Measurements from ENCODE around the gene PTPN20. TPM values are rescaled to one million over a fixed set of nuclear protein-coding genes. Genes with fewer than 3 reads are reported as not detected.

Gene PTPN20
- total RNA-seq, 1 donor from 2014 or later, result not detected

DNA sequence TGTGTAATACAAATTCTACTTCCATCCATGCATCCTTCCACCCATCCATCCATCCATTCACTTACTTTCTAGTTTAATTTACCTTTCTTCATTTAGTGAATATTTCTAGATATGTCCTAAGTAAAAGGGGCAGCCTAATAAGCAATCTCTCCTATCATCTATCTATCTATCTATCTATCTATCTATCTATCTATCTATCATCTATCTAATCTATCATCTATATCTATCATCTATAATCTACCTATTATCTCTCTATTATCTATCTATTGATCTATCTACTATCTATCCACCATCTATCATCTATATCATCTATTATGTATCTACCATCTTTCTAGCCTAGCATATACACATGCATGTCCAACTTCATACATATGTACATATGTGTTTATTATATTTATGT, 104.2 kb downstream of the PTPN20 start:
- Histone ChIP-seq H3K4me3 (no peak overlapping the region), H3K27me3 (no peaks in the 10 kb centered on the region), H3K27ac (no peak overlapping the region), H3K9me3 (no peaks in the 10 kb centered on the region), H3K36me3 (no peaks in the 10 kb centered on the region), H3K4me1 (no peaks in the 10 kb centered on the region)
- intact Hi-C loops (cut with DNase I), result no loop called here
- no peak for DNase-seq (ENCODE audit: low spot score in 2 of 2)
- TF ChIP-seq, protein P1, sequence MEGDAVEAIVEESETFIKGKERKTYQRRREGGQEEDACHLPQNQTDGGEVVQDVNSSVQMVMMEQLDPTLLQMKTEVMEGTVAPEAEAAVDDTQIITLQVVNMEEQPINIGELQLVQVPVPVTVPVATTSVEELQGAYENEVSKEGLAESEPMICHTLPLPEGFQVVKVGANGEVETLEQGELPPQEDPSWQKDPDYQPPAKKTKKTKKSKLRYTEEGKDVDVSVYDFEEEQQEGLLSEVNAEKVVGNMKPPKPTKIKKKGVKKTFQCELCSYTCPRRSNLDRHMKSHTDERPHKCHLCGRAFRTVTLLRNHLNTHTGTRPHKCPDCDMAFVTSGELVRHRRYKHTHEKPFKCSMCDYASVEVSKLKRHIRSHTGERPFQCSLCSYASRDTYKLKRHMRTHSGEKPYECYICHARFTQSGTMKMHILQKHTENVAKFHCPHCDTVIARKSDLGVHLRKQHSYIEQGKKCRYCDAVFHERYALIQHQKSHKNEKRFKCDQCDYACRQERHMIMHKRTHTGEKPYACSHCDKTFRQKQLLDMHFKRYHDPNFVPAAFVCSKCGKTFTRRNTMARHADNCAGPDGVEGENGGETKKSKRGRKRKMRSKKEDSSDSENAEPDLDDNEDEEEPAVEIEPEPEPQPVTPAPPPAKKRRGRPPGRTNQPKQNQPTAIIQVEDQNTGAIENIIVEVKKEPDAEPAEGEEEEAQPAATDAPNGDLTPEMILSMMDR (IDR thresholded peaks at IDR 0.05), result no peak

DNA sequence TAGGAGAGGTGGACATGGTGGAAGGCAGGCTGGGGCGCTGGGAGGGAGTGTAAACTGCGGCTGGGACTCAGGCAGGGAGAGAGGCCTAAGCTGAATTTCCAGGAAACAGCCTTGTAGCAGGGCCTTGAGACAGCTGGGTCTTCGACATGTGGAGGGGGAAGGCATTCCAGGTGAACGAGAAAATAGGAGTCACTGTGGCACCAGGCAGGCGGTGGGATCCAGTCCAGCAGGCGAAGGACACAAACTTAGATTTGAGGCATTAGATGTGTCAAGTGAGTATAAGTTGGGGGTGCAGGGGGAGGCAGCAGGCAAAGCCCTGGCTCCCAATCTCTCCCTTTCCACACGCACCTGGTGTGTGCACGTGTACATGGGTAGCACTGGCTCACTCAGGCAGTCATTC, 105.3 kb downstream of the PTPN20 start:
- DNase-seq (ENCODE audit: low spot score in 2 of 2), result no peak
- Histone ChIP-seq H3K27ac (no peak overlapping the region), H3K4me3 (no peak overlapping the region), H3K27me3 (no peaks in the 10 kb centered on the region), H3K4me1 (no peaks in the 10 kb centered on the region), H3K9me3 (no peaks in the 10 kb centered on the region), H3K36me3 (no peaks in the 10 kb centered on the region)
- intact Hi-C loops (cut with DNase I), result no loop called here
- TF ChIP-seq, protein P1 (IDR thresholded peaks at IDR 0.05), result no peak

DNA sequence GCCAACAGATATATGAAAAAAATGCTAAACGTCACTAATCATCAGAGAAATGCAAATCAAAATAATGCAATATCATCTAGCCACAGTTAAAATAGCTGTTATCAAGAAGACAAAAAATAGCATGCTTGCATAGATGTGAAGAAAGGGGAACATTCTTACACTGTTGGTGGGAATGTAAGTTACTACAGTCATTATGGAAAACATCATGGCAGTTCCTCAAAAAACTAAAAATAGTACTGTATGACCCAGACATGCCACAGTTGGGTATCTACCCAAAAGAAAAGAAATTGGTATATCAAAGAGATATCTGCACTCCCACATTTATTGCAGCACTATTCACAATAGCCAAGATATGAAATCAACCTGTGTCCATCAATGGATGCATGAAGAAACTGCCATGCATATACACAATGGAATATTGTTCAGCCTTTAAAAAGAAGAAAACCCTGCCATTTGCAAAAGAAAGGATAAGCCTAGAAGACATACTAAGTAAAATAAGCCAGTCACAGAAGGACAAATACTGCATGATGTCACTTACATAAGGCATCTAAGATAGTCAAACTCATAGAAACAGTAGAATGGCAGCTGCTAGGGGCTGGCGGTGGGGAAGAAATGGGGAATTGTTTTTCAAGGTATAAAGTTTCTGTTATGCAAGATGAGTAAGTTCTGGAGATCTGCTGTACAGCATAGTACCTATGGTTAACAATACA, 107.0 kb downstream of the PTPN20 start:
- Histone ChIP-seq H3K9me3 (no peaks in the 10 kb centered on the region), H3K36me3 (no peaks in the 10 kb centered on the region), H3K27me3 (no peaks in the 10 kb centered on the region), H3K27ac (no peak overlapping the region), H3K4me3 (no peak overlapping the region), H3K4me1 (no peaks in the 10 kb centered on the region)
- DNase-seq (ENCODE audit: low spot score in 2 of 2), result no peak
- intact Hi-C loops (cut with DNase I), result no loop called here
- TF ChIP-seq, protein P1 (IDR thresholded peaks at IDR 0.05), result no peak

DNA sequence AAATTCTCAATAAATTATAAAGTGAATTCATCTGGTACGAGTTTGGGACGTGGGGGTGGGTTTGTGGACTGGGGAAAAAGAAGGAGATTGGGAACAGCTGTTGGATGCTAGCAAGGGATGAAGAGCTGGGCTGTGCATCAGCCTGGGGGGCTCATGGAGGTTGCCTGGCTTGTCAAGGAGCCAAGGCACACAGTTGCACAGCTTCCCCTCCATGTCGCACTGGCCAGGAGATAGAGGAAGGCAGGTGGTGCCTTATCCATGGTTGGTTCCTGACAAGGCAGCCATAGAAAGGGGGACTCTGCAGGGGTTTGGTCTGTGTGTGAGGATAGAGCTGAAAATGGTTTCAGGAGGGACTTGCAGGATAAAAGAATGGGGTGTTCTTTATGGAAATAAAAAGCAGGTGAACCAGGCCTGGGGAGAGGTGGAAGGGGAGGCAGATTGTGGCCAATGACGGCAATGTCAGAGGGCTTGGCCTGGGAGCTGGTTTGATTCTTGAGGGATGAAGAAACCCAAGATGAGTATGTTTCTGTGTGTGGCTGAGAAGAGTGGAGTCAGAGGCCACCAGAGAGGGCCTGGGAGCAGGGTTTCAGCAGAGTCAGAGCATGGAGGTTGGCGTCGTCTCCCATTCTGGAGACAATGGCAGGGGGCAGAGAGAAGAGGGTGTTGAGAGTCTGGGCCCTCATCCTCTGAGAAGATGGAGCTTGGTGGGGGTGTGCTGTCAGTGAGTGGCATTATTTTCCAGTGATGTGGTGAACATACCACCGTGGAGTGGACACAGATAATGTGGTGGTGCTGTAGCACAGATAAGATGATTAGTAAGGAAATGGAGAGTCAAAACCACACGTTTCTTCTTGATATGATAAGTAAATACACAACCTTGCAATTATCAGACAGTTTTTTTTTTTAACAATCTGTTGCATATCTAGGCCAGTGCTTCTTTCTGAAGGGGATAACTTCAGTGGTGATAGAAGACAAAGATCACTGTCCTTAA, 108.2 kb downstream of the PTPN20 start:
- H3K27me3 ChIP-seq, result no peaks in the 10 kb centered on the region
- TF ChIP-seq, protein P1 (IDR thresholded peaks at IDR 0.05), result no peak
- no peak for DNase-seq (ENCODE audit: low spot score in 2 of 2)
- no peak overlapping the region for H3K4me3 ChIP-seq
- no peaks in the 10 kb centered on the region for H3K9me3 ChIP-seq
- no peaks in the 10 kb centered on the region for H3K4me1 ChIP-seq
- H3K36me3 ChIP-seq, result no peaks in the 10 kb centered on the region
- intact Hi-C loops (cut with DNase I), result no loop called here
- H3K27ac ChIP-seq, result no peak overlapping the region

DNA sequence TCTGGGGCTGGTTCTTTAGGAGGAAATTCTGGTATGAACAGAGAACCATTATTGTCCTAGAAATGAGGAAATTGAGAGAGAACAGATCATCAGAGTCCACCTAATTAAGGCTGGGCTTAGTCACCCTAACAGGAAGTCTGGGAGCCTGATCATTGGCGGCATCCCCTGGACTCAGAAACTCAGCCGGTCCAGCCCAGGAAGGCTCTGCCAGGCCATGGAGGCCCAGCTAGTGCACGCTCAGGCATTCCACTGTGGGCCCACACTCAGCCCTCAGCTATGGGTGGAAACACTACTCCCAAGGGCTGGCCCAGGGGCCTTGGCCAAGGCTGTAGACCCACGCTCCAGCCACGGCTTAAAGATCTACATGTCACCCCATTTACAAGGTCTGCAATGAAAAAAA, 109.2 kb downstream of the PTPN20 start:
- H3K4me3 ChIP-seq, result no peak overlapping the region
- DNase-seq (ENCODE audit: low spot score in 2 of 2), result no peak
- no peaks in the 10 kb centered on the region for H3K36me3 ChIP-seq
- H3K27ac ChIP-seq, result no peak overlapping the region
- no peaks in the 10 kb centered on the region for H3K9me3 ChIP-seq
- TF ChIP-seq, protein P1 (IDR thresholded peaks at IDR 0.05), result no peak
- intact Hi-C loops (cut with DNase I), result no loop called here
- no peaks in the 10 kb centered on the region for H3K27me3 ChIP-seq
- H3K4me1 ChIP-seq, result no peaks in the 10 kb centered on the region

All from ascending aorta (tissue), 2 donors.